Measurements from ENCODE around the gene NSG1. TPM values are rescaled to one million over a fixed set of nuclear protein-coding genes. Genes with fewer than 3 reads are reported as not detected.

NSG1 gene
- total and polyA plus RNA-seq, 2 donors (not counting 1 experiment from before 2014, with no cell fraction given), result 0.17 to 1.1 TPM

DNA sequence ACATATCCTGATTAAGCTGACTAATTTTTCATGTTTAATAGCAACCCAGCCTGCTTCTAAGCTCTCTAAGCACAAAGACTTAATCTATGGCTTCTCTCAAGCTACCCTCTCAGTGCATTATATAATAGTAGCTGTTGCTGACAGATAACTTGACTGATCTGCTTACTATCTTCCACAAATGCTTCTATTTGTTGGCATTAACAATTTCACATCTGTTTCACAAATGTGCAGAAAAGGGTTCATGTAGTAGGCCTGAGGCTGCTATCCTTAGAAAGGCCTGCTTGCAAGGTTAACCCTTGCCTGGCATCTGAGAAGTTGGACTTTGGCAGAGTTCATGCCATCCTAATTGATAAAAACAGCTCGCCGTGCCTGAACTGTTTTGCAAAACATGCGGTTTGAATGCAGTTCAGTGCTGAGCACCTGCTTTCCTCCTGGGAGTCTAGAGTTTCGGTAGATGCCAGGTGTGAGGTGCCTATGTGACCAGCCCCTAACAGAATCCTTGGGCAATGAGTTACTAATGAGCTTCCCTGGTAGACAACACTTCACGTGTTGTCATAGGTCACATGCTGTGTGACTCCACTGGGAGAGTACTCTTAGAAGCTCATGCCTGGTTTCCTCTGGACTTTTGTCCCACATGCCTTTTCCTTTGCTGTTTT lies 68.4 kb downstream of the NSG1 start:
- H3K36me3 ChIP-seq (ENCODE audit: control insufficient read depth, insufficient read depth, low read length), result peaks cover 3% of the 10 kb centered on the region
- H3K4me1 ChIP-seq (ENCODE audit: control insufficient read depth, extremely low read depth, insufficient read depth, low read length), result no peaks in the 10 kb centered on the region
- no peak for DNase-seq (ENCODE audit: low read depth in 2 of 2)
- no peak overlapping the region for H3K4me3 ChIP-seq (replicated peaks in 1 of 4; ENCODE audit: control extremely low read depth in 1 of 4, insufficient read depth in 1 of 4, low read depth in 3 of 4, low read length in 4 of 4)
- no peak overlapping the region for H2AFZ ChIP-seq (ENCODE audit: low read length)
- H3K27ac ChIP-seq (ENCODE audit: insufficient read depth, low read length), result no peak overlapping the region
- TF ChIP-seq, protein P1, sequence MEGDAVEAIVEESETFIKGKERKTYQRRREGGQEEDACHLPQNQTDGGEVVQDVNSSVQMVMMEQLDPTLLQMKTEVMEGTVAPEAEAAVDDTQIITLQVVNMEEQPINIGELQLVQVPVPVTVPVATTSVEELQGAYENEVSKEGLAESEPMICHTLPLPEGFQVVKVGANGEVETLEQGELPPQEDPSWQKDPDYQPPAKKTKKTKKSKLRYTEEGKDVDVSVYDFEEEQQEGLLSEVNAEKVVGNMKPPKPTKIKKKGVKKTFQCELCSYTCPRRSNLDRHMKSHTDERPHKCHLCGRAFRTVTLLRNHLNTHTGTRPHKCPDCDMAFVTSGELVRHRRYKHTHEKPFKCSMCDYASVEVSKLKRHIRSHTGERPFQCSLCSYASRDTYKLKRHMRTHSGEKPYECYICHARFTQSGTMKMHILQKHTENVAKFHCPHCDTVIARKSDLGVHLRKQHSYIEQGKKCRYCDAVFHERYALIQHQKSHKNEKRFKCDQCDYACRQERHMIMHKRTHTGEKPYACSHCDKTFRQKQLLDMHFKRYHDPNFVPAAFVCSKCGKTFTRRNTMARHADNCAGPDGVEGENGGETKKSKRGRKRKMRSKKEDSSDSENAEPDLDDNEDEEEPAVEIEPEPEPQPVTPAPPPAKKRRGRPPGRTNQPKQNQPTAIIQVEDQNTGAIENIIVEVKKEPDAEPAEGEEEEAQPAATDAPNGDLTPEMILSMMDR (conservative IDR thresholded peaks at IDR 0.05 in 1 of 2, IDR thresholded peaks at IDR 0.05 in 1 of 2; ENCODE audit: low read depth in 1 of 2, low read length in 2 of 2), result no peak
- TF ChIP-seq EZH2 (IDR thresholded peaks at IDR 0.05; ENCODE audit: low read length, missing control alignments), result no peak
- H3K27me3 ChIP-seq (ENCODE audit: control insufficient read depth, insufficient read depth, low read length), result no peaks in the 10 kb centered on the region
- no peaks in the 10 kb centered on the region for H3K79me2 ChIP-seq (ENCODE audit: control insufficient read depth, insufficient read depth, low read length)
- no peak overlapping the region for H3K9ac ChIP-seq (ENCODE audit: insufficient read depth, low read length)
- H3K4me2 ChIP-seq (ENCODE audit: extremely low read depth, insufficient read depth, low read length), result no peak overlapping the region
- H4K20me1 ChIP-seq (ENCODE audit: control insufficient read depth, extremely low read depth, insufficient read depth, low read length), result no peaks in the 10 kb centered on the region
- no peaks in the 10 kb centered on the region for H3K9me3 ChIP-seq (ENCODE audit: control insufficient read depth, insufficient read depth, low read depth, low read length)

DNA sequence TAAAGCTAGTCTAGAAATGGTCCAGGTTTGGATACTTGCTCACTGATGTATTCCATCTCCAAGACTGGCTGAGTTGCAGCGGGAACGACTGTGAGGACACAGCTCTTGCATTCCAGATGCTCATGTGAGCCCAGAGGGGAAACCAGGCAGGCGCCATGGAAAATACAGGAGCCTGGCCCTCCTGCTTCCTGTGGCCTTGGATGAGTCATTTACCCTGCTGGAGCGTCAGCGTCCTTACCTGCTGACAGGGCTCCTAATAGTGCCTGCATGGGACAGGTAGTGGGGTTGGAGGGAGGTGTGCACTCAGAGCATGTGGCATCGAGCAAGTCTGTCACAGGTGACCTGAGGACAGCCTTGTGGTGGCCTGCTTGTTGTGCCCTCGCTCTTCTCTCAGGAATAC lies 69.4 kb downstream of the NSG1 start:
- no peak overlapping the region for H3K9ac ChIP-seq (ENCODE audit: insufficient read depth, low read length)

DNA sequence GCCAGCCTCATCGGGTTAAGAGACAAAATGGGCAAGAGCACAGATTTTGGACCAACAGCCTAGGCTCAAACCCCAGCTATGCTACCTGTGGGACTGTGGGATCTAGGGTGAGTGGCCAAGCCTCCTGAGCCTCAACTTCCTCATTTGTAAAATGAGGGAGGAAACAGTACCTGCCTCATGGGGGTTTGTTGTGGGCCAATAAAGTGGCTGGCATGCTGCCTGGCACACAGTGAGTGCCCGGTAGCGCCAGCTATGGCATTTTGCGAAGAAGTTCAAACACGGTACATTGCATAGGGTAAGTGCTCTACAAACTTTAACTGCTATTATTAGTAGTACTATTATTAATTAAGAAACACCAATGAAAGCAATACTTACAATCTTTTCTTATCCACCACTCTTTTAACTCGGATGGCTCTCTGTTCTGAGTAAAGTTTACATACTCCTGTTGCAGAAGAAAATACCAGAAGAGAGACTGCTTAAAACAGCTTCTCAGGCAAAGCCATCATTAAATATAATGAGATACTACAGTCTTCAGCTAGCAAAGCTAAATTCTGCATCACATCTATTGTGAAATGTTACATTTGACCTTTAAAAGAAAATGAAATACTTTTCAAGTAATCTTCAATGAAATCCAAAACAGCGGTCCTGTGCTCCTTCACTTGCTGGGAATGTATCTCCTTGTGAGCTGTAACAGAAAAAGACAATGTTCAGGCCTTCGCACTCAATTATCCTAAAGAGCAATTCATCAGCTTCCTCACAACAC lies 70.1 kb downstream of the NSG1 start:
- peaks cover 3% of the 10 kb centered on the region for H3K36me3 ChIP-seq (ENCODE audit: control insufficient read depth, insufficient read depth, low read length)
- H4K20me1 ChIP-seq (ENCODE audit: control insufficient read depth, extremely low read depth, insufficient read depth, low read length), result no peaks in the 10 kb centered on the region
- H3K9ac ChIP-seq (ENCODE audit: insufficient read depth, low read length), result no peak overlapping the region
- H3K79me2 ChIP-seq (ENCODE audit: control insufficient read depth, insufficient read depth, low read length), result no peaks in the 10 kb centered on the region
- TF ChIP-seq, protein P1 (conservative IDR thresholded peaks at IDR 0.05 in 1 of 2, IDR thresholded peaks at IDR 0.05 in 1 of 2; ENCODE audit: low read depth in 1 of 2, low read length in 2 of 2), result no peak
- no peak for TF ChIP-seq EZH2 (IDR thresholded peaks at IDR 0.05; ENCODE audit: low read length, missing control alignments)
- H2AFZ ChIP-seq (ENCODE audit: low read length), result no peak overlapping the region
- H3K27ac ChIP-seq (ENCODE audit: insufficient read depth, low read length), result no peak overlapping the region
- H3K4me2 ChIP-seq (ENCODE audit: extremely low read depth, insufficient read depth, low read length), result no peak overlapping the region
- H3K4me1 ChIP-seq (ENCODE audit: control insufficient read depth, extremely low read depth, insufficient read depth, low read length), result no peaks in the 10 kb centered on the region
- no peaks in the 10 kb centered on the region for H3K27me3 ChIP-seq (ENCODE audit: control insufficient read depth, insufficient read depth, low read length)
- no peak overlapping the region for H3K4me3 ChIP-seq (replicated peaks in 1 of 4; ENCODE audit: control extremely low read depth in 1 of 4, insufficient read depth in 1 of 4, low read depth in 3 of 4, low read length in 4 of 4)
- DNase-seq (ENCODE audit: low read depth in 2 of 2), result no peak
- no peaks in the 10 kb centered on the region for H3K9me3 ChIP-seq (ENCODE audit: control insufficient read depth, insufficient read depth, low read depth, low read length)

More for the DNA sequence above, 69.4 kb downstream of the NSG1 start:
- H2AFZ ChIP-seq (ENCODE audit: low read length), result no peak overlapping the region
- DNase-seq (ENCODE audit: low read depth in 2 of 2), result peak in 1 of 2 donors; percentile 29
- H3K36me3 ChIP-seq (ENCODE audit: control insufficient read depth, insufficient read depth, low read length), result peaks cover 3% of the 10 kb centered on the region
- no peaks in the 10 kb centered on the region for H4K20me1 ChIP-seq (ENCODE audit: control insufficient read depth, extremely low read depth, insufficient read depth, low read length)
- H3K27me3 ChIP-seq (ENCODE audit: control insufficient read depth, insufficient read depth, low read length), result no peaks in the 10 kb centered on the region
- TF ChIP-seq, protein P1 (conservative IDR thresholded peaks at IDR 0.05 in 1 of 2, IDR thresholded peaks at IDR 0.05 in 1 of 2; ENCODE audit: low read depth in 1 of 2, low read length in 2 of 2), result no peak
- no peak for TF ChIP-seq EZH2 (IDR thresholded peaks at IDR 0.05; ENCODE audit: low read length, missing control alignments)
- H3K4me3 ChIP-seq (replicated peaks in 1 of 4; ENCODE audit: control extremely low read depth in 1 of 4, insufficient read depth in 1 of 4, low read depth in 3 of 4, low read length in 4 of 4), result no peak overlapping the region
- H3K27ac ChIP-seq (ENCODE audit: insufficient read depth, low read length), result no peak overlapping the region
- H3K4me1 ChIP-seq (ENCODE audit: control insufficient read depth, extremely low read depth, insufficient read depth, low read length), result no peaks in the 10 kb centered on the region
- H3K79me2 ChIP-seq (ENCODE audit: control insufficient read depth, insufficient read depth, low read length), result no peaks in the 10 kb centered on the region
- no peaks in the 10 kb centered on the region for H3K9me3 ChIP-seq (ENCODE audit: control insufficient read depth, insufficient read depth, low read depth, low read length)
- H3K4me2 ChIP-seq (ENCODE audit: extremely low read depth, insufficient read depth, low read length), result no peak overlapping the region

All from fibroblast of lung (primary cell).